HepG2 (cell line): ENCODE measurements around the gene RAB15. TPM values are rescaled to one million over a fixed set of nuclear protein-coding genes. Genes with fewer than 3 reads are reported as not detected.

Experiments used
- ATF5 ChIP-seq: sonication (generic); formaldehyde crosslinking; IDR thresholded peaks from 2 replicates; pipeline ENCODE4 v1.4.0; 2020; ENCODE audit warnings: mild to moderate bottlenecking, low read depth, missing genetic modification reagents
- BCL6 ChIP-seq: IDR thresholded peaks from 2 replicates; pipeline ENCODE4 v1.6.1; 2016; ENCODE audit warnings: missing genetic modification reagents, missing compliant biosample characterization
- CBX2 ChIP-seq, 2 experiments: fragments of 200-600 bp in 1 of 2; sonication (generic); formaldehyde crosslinking in 1 of 2; IDR thresholded peaks; 2 replicates each; pipeline versions ENCODE4 v1.7.0 to v1.8.1; 2018 to 2022; ENCODE audit warnings: low read depth in 2 of 2, low read length in 1 of 2, mild to moderate bottlenecking in 1 of 2, missing genetic modification reagents in 1 of 2
- ELF4 ChIP-seq: sonication (generic); formaldehyde crosslinking; IDR thresholded peaks from 2 replicates; pipeline ENCODE4 v1.5.0; 2020; ENCODE audit warnings: missing genetic modification reagents, mild to moderate bottlenecking, moderate library complexity, borderline replicate concordance
- KDM5A ChIP-seq: fragments of 200-600 bp; sonication (generic); IDR thresholded peaks from 2 replicates; pipeline ENCODE4 v1.7.0; 2018; ENCODE audit warnings: antibody characterized with exemption, mild to moderate bottlenecking, low read length, borderline replicate concordance
- MXD3 ChIP-seq: IDR thresholded peaks from 2 replicates; pipeline ENCODE4 v1.6.1; 2016; ENCODE audit warnings: mild to moderate bottlenecking, missing biosample characterization, missing genetic modification reagents
- NR3C1 ChIP-seq: sonication (generic); formaldehyde crosslinking; IDR thresholded peaks from 2 replicates; pipeline ENCODE4 v1.4.0; 2020; ENCODE audit warnings: missing genetic modification reagents
- RORA ChIP-seq: sonication (generic); formaldehyde crosslinking; IDR thresholded peaks from 2 replicates; pipeline ENCODE4 v1.5.0; 2020; ENCODE audit warnings: mild to moderate bottlenecking, missing genetic modification reagents, moderate library complexity
- SP2 ChIP-seq: sonication (generic); formaldehyde crosslinking; IDR thresholded peaks from 2 replicates; pipeline ENCODE4 v1.5.1; 2020; ENCODE audit warnings: mild to moderate bottlenecking, missing genetic modification reagents
- ZBTB38 ChIP-seq: sonication (generic); formaldehyde crosslinking; IDR thresholded peaks from 2 replicates; pipeline ENCODE4 v1.5.1; 2020; ENCODE audit warnings: mild to moderate bottlenecking, missing genetic modification reagents
- ZFP36 ChIP-seq: fragments of 150-350 bp; IDR thresholded peaks from 2 replicates; pipeline ENCODE4 v1.6.1; 2018; ENCODE audit warnings: borderline replicate concordance, low read length, low read depth; ENCODE audit not compliant: partially characterized antibody
- ZNF138 ChIP-seq: sonication (generic); formaldehyde crosslinking; IDR thresholded peaks from 2 replicates; pipeline ENCODE4 v1.5.0; 2020; ENCODE audit warnings: mild to moderate bottlenecking, low read depth, missing genetic modification reagents
- ZNF776 ChIP-seq: sonication (generic); formaldehyde crosslinking; IDR thresholded peaks from 2 replicates; pipeline ENCODE4 v1.4.0; 2020; ENCODE audit warnings: mild to moderate bottlenecking, missing genetic modification reagents
- ZNF782 ChIP-seq: sonication (generic); formaldehyde crosslinking; IDR thresholded peaks from 2 replicates; pipeline ENCODE4 v1.4.0; 2020; ENCODE audit warnings: missing genetic modification reagents, mild to moderate bottlenecking, borderline replicate concordance
- ZNF891 ChIP-seq: sonication (generic); formaldehyde crosslinking; IDR thresholded peaks from 2 replicates; pipeline ENCODE4 v1.5.0; 2020; ENCODE audit warnings: mild to moderate bottlenecking, missing genetic modification reagents
- ZSCAN20 ChIP-seq: sonication (generic); formaldehyde crosslinking; IDR thresholded peaks from 2 replicates; pipeline ENCODE4 v1.4.0; 2020; ENCODE audit warnings: missing genetic modification reagents, mild to moderate bottlenecking, borderline replicate concordance
- ZSCAN29 ChIP-seq: sonication (generic); formaldehyde crosslinking; conservative IDR thresholded peaks from 2 replicates; pipeline ENCODE4 v1.4.0; 2020; ENCODE audit warnings: mild to moderate bottlenecking, missing genetic modification reagents
- polyA plus RNA-seq, 8 experiments: library from polyadenylated mRNA; depleted of rRNA in 3 of 8; stranded (reverse) in 7 of 8; unstranded in 1 of 8; fragments of >200 nt; fragmentation: Illumina TruSeq in 4 of 8; extraction: Trizol in 4 of 8; gene quantifications; 2 replicates each; pipeline versions ENCODE4 v1.2.1 to v1.2.3, GENCODE V29; 2011 to 2016; ENCODE audit warnings: low read depth in 4 of 8, missing spikeins in 1 of 8, mixed read lengths in 1 of 8; ENCODE audit not compliant: insufficient read depth in 1 of 8
- total RNA-seq, 5 experiments: library from RNA; depleted of rRNA; stranded (reverse); fragments of >200 nt; fragmentation: Illumina TruSeq; extraction: Trizol; gene quantifications; 2 replicates each; pipeline ENCODE4 v1.2.3, GENCODE V29; 2016; ENCODE audit warnings: low read depth in 1 of 5
- TF ChIP-seq, protein P1 (sequence below): sonication (generic); formaldehyde crosslinking; IDR thresholded peaks from 2 replicates; pipeline ENCODE4 v1.8.0; 2023; ENCODE audit warnings: mild to moderate bottlenecking, missing genetic modification reagents
- TF ChIP-seq, protein P2 (sequence below): sonication (generic); formaldehyde crosslinking; IDR thresholded peaks from 2 replicates; pipeline ENCODE4 v1.5.0; 2020; ENCODE audit warnings: mild to moderate bottlenecking, missing genetic modification reagents
- TF ChIP-seq, protein P3 (sequence below): sonication (generic); formaldehyde crosslinking; IDR thresholded peaks from 2 replicates; pipeline ENCODE4 v1.8.0; 2022; ENCODE audit warnings: mild to moderate bottlenecking, missing genetic modification reagents
- TF ChIP-seq, protein P4 (sequence below): sonication (generic); formaldehyde crosslinking; IDR thresholded peaks from 2 replicates; pipeline ENCODE4 v1.8.0; 2022; ENCODE audit warnings: mild to moderate bottlenecking, missing genetic modification reagents, borderline replicate concordance

The RAB15 gene
- total and polyA plus RNA-seq, 2 of the 13 experiments (the other 11 are each of a cell fraction or from before 2014, with no cell fraction given) = 7.4 to 18.5 TPM

GRCh38 chr14:64914237-64915028 is 57.7 kb downstream of the RAB15 start, which contains the start of gene CHURC1 (continued):
- TF ChIP-seq KDM5A (peak; percentile 92), CBX2 (IDR thresholded peaks at IDR 0.05; ENCODE audit: low read depth, low read length) (no peak), CBX2 (CRISPR knock-in tag; IDR thresholded peaks at IDR 0.05; ENCODE audit: low read depth) (no peak), ZSCAN20 (CRISPR knock-in tag) (no peak), ZBTB38 (peak; percentile 59; the same call in 1 of the 2 replicates), ELF4 (CRISPR knock-in tag) (peak; percentile 86; the same call in 1 of the 2 replicates), ZFP36 (no peak), SP2 (CRISPR knock-in tag) (no peak), ZNF891 (CRISPR knock-in tag) (peak; percentile 95), ZNF782 (CRISPR knock-in tag) (peak; percentile 66; the same call in 1 of the 2 replicates), ATF5 (no peak), ZSCAN29 (CRISPR knock-in tag) (0 out of 2 replicates have a peak, but pooled peaks have one; percentile 33), ZNF776 (CRISPR knock-in tag) (peak; percentile 68; the same call in 1 of the 2 replicates), ZNF138 (no peak), RORA (no peak), BCL6 (CRISPR knock-in tag) (peak; percentile 43; the same call in 1 of the 2 replicates), MXD3 (CRISPR knock-in tag) (peak; percentile 70; the same call in 1 of the 2 replicates), NR3C1 (CRISPR knock-in tag) (no peak)
- TF ChIP-seq, protein P1, sequence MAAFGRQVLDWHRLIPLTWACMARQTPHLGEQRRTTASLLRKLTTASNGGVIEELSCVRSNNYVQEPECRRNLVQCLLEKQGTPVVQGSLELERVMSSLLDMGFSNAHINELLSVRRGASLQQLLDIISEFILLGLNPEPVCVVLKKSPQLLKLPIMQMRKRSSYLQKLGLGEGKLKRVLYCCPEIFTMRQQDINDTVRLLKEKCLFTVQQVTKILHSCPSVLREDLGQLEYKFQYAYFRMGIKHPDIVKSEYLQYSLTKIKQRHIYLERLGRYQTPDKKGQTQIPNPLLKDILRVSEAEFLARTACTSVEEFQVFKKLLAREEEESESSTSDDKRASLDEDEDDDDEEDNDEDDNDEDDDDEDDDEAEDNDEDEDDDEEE (CRISPR knock-in tag) = no peak
- TF ChIP-seq, protein P2, sequence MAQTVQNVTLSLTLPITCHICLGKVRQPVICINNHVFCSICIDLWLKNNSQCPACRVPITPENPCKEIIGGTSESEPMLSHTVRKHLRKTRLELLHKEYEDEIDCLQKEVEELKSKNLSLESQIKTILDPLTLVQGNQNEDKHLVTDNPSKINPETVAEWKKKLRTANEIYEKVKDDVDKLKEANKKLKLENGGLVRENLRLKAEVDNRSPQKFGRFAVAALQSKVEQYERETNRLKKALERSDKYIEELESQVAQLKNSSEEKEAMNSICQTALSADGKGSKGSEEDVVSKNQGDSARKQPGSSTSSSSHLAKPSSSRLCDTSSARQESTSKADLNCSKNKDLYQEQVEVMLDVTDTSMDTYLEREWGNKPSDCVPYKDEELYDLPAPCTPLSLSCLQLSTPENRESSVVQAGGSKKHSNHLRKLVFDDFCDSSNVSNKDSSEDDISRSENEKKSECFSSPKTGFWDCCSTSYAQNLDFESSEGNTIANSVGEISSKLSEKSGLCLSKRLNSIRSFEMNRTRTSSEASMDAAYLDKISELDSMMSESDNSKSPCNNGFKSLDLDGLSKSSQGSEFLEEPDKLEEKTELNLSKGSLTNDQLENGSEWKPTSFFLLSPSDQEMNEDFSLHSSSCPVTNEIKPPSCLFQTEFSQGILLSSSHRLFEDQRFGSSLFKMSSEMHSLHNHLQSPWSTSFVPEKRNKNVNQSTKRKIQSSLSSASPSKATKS (CRISPR knock-in tag) = no peak
- TF ChIP-seq, protein P3, sequence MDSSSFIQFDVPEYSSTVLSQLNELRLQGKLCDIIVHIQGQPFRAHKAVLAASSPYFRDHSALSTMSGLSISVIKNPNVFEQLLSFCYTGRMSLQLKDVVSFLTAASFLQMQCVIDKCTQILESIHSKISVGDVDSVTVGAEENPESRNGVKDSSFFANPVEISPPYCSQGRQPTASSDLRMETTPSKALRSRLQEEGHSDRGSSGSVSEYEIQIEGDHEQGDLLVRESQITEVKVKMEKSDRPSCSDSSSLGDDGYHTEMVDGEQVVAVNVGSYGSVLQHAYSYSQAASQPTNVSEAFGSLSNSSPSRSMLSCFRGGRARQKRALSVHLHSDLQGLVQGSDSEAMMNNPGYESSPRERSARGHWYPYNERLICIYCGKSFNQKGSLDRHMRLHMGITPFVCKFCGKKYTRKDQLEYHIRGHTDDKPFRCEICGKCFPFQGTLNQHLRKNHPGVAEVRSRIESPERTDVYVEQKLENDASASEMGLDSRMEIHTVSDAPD (CRISPR knock-in tag) = no peak
- TF ChIP-seq, protein P4, sequence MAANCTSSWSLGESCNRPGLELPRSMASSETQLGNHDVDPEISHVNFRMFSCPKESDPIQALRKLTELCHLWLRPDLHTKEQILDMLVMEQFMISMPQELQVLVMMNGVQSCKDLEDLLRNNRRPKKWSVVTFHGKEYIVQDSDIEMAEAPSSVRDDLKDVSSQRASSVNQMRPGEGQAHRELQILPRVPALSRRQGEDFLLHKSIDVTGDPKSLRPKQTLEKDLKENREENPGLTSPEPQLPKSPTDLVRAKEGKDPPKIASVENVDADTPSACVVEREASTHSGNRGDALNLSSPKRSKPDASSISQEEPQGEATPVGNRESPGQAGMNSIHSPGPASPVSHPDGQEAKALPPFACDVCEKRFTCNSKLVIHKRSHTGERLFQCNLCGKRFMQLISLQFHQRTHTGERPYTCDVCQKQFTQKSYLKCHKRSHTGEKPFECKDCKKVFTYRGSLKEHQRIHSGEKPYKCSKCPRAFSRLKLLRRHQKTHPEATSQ (CRISPR knock-in tag) = peak; percentile 70; the same call in 1 of the 2 replicates
